ENCODE measurements around the gene RBM24.

DNA sequence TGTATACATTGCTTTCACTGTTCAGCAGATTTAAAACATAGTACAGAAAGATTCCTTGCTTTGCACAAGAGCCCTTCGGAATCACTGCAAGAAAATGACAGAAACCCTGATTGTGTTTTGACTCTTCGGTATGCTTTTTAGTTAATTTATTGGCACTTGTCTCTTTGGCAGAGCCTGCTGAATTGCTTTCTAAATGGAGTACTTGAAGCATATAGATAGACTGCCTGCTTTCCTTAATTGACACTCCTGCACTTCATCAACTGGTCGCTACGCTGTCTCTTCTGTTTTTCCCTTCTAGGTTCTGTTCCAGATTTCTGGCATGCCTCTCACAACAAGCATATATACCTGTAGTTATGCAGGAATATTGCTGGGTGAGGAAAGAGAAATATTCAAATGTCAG lies 22.4 kb upstream of the RBM24 start:
- TF ChIP-seq POLR2A (IDR thresholded peaks at IDR 0.05) (no peak), CTCF (IDR thresholded peaks at IDR 0.05) (no peak), EP300 (IDR thresholded peaks at IDR 0.05) (no peak)

All from tibial nerve (tissue), 4 donors.